Epidermal melanocyte (primary cell): ENCODE measurements around the gene EEA1.
"Not testable (repeated sequence)": the region's sequence is repeated elsewhere in the genome, so short reads cannot be mapped to it uniquely, and the experiment has no call there.

ENCODE experiments used
- DNase-seq: peaks from one replicate; pipeline ENCODE4 v3.0.0; 2011; ENCODE audit warnings: low spot score; ENCODE audit not compliant: insufficient read length

EEA1 gene

GRCh38 chr12:92810370-92810769, 118.7 kb downstream of the EEA1 start:
- DNase-seq, result no peak

- no peak for DNase-seq
These were observed 125.2 kb downstream of the EEA1 start for GRCh38 chr12:92803903-92804302.

- peak; percentile 60 for DNase-seq
These were observed 126.2 kb downstream of the EEA1 start for GRCh38 chr12:92802906-92803305.

GRCh38 chr12:92796650-92797049, 132.4 kb downstream of the EEA1 start:
- no peak for DNase-seq

GRCh38 chr12:92794814-92795213, 134.3 kb downstream of the EEA1 start:
- DNase-seq, result no peak

- not testable (repeated sequence) for DNase-seq
These were observed 134.7 kb downstream of the EEA1 start for GRCh38 chr12:92794356-92794755.

GRCh38 chr12:92786045-92786444, 143.1 kb downstream of the EEA1 start:
- DNase-seq, result no peak

- DNase-seq, result no peak
These were observed 143.5 kb downstream of the EEA1 start for GRCh38 chr12:92785563-92785950.

- DNase-seq, result peak; percentile 44
These were observed 144.1 kb downstream of the EEA1 start for GRCh38 chr12:92784797-92785562.

GRCh38 chr12:92784356-92784755, 144.7 kb downstream of the EEA1 start:
- peak; percentile 30 for DNase-seq

GRCh38 chr12:92779902-92780301, 149.2 kb downstream of the EEA1 start:
- DNase-seq, result no peak

GRCh38 chr12:92778525-92778924, 150.6 kb downstream of the EEA1 start:
- no peak for DNase-seq

GRCh38 chr12:92775416-92775815, 153.7 kb downstream of the EEA1 start:
- no peak for DNase-seq

- no peak for DNase-seq
These were observed 158.1 kb downstream of the EEA1 start for GRCh38 chr12:92771001-92771400.

GRCh38 chr12:92769124-92769901, 159.8 kb downstream of the EEA1 start:
- no peak for DNase-seq

- DNase-seq, result no peak
These were observed 163.2 kb downstream of the EEA1 start for GRCh38 chr12:92765871-92766270.

GRCh38 chr12:92764831-92765230, 164.3 kb downstream of the EEA1 start:
- no peak for DNase-seq

- DNase-seq, result no peak
These were observed 166.3 kb downstream of the EEA1 start for GRCh38 chr12:92762773-92763172.

GRCh38 chr12:92759634-92760268, 169.3 kb downstream of the EEA1 start:
- DNase-seq, result no peak

GRCh38 chr12:92757597-92758121, 171.4 kb downstream of the EEA1 start:
- DNase-seq, result no peak

- DNase-seq, result no peak
These were observed 172.0 kb downstream of the EEA1 start for GRCh38 chr12:92756898-92757596.
